Neural progenitor cell (in vitro differentiated cells): ENCODE results near the gene RAB39A. TPM values are rescaled to one million over a fixed set of nuclear protein-coding genes. Genes with fewer than 3 reads are reported as not detected.

Source experiments
- DNase-seq: peaks from one replicate; pipeline ENCODE4 v3.0.0-alpha.2; 2016; ENCODE audit warnings: low spot score
- H2AFZ ChIP-seq: fragments of 200-600 bp; sonication (generic); replicated peaks from 2 replicates; pipeline ENCODE4 v1.6.1; 2016; ENCODE audit warnings: antibody characterized with exemption
- H3F3A ChIP-seq: fragments of 200-600 bp; sonication (generic); 2 replicates; pipeline ENCODE4 v1.6.1; 2016; ENCODE audit warnings: antibody characterized with exemption, low read depth
- H3K27ac ChIP-seq: fragments of 200-600 bp; sonication (generic); 2 replicates; pipeline ENCODE4 v1.5.1; 2016; ENCODE audit warnings: mild to moderate bottlenecking
- H3K27me3 ChIP-seq: fragments of 200-600 bp; sonication (generic); 2 replicates; pipeline ENCODE4 v1.6.1; 2016; ENCODE audit warnings: mild to moderate bottlenecking, moderate library complexity
- H3K36me3 ChIP-seq: fragments of 200-600 bp; sonication (generic); 2 replicates; pipeline ENCODE4 v1.5.1; 2016
- H3K4me1 ChIP-seq: fragments of 200-600 bp; sonication (generic); 2 replicates; pipeline ENCODE4 v1.6.1; 2016; ENCODE audit warnings: mixed run types
- H3K4me2 ChIP-seq: fragments of 200-600 bp; sonication (generic); 2 replicates; pipeline ENCODE4 v1.6.1; 2016
- H3K4me3 ChIP-seq: fragments of 200-600 bp; sonication (generic); 2 replicates; pipeline ENCODE4 v1.5.1; 2016
- H3K79me2 ChIP-seq: fragments of 200-600 bp; sonication (generic); 2 replicates; pipeline ENCODE4 v1.6.1; 2016; ENCODE audit warnings: low read depth
- H3K9ac ChIP-seq: fragments of 200-600 bp; sonication (generic); 2 replicates; pipeline ENCODE4 v1.6.1; 2016
- H3K9me3 ChIP-seq: fragments of 200-600 bp; sonication (generic); 2 replicates; pipeline ENCODE4 v1.5.1; 2016; ENCODE audit warnings: low read depth
- H4K20me1 ChIP-seq: fragments of 200-600 bp; sonication (generic); 2 replicates; pipeline ENCODE4 v1.6.1; 2016; ENCODE audit warnings: low read depth
- H3K27ac Mint-ChIP-seq: 3 replicates; pipeline ENCODE4 v1.8.0; 2021; ENCODE audit warnings: mixed read lengths
- H3K27me3 Mint-ChIP-seq: 2 replicates; pipeline ENCODE4 v1.8.0; 2022; ENCODE audit warnings: low read depth, mild to moderate bottlenecking, inconsistent platforms, moderate library complexity, mixed read lengths; ENCODE audit not compliant: insufficient read depth
- H3K36me3 Mint-ChIP-seq: 3 replicates; pipeline ENCODE4 v1.8.0; 2021; ENCODE audit warnings: mixed read lengths
- H3K4me1 Mint-ChIP-seq: 3 replicates; pipeline ENCODE4 v1.8.0; 2021; ENCODE audit warnings: mixed read lengths
- H3K4me3 Mint-ChIP-seq: 3 replicates; pipeline ENCODE4 v1.8.0; 2021; ENCODE audit warnings: mild to moderate bottlenecking, moderate library complexity, mixed read lengths
- H3K9me3 Mint-ChIP-seq: 3 replicates; pipeline ENCODE4 v1.8.0; 2020; ENCODE audit warnings: mixed read lengths
- CTCF ChIP-seq: fragments of 200-600 bp; sonication (generic); IDR thresholded peaks from 2 replicates; pipeline ENCODE4 v1.5.1; 2017; ENCODE audit warnings: antibody characterized with exemption, mild to moderate bottlenecking
- EZH2 ChIP-seq: fragments of 200-600 bp; sonication (generic); IDR thresholded peaks from 2 replicates; pipeline ENCODE4 v1.6.1; 2017; ENCODE audit warnings: antibody characterized with exemption, mild to moderate bottlenecking, moderate library complexity
- EZH2phosphoT487 ChIP-seq: fragments of 200-600 bp; sonication (generic); IDR thresholded peaks from 2 replicates; pipeline ENCODE4 v1.6.1; 2017; ENCODE audit warnings: antibody characterized with exemption
- total RNA-seq: library from RNA; depleted of rRNA; stranded (reverse); fragments of >200 nt; gene quantifications from 2 replicates; pipeline ENCODE4 v1.2.3, GENCODE V29; 2015; ENCODE audit warnings: low replicate concordance

RAB39A gene
- total RNA-seq, 1 donor from 2014 or later: 13.2 TPM

GRCh38 chr11:107928767-107929507 lies 689 bp downstream of the RAB39A start:
- Histone ChIP-seq H3K4me3 (peak overlapping the region; percentile 92), H3K9me3 (no peaks in the 10 kb centered on the region), H3K27me3 (no peaks in the 10 kb centered on the region), H3K27ac (no peak overlapping the region), H3K9ac (peak overlapping the region; percentile 59), H3K4me1 (peaks cover 10% of the 10 kb centered on the region), H3K79me2 (peaks cover 42% of the 10 kb centered on the region), H3F3A (peaks cover 9% of the 10 kb centered on the region), H3K4me2 (peak overlapping the region; percentile 97), H3K36me3 (no peaks in the 10 kb centered on the region), H4K20me1 (no peaks in the 10 kb centered on the region), H2AFZ (peak overlapping the region; percentile 100)
- H3K9me3 Mint-ChIP-seq: no peaks in the 10 kb centered on the region
- TF ChIP-seq EZH2phosphoT487: no peak
- TF ChIP-seq EZH2: peak; percentile 42
- no peak for TF ChIP-seq CTCF
- DNase-seq: peak; percentile 71
- H3K4me1 Mint-ChIP-seq: peaks cover 12% of the 10 kb centered on the region
- H3K27me3 Mint-ChIP-seq: peaks cover 15% of the 10 kb centered on the region
- no peaks in the 10 kb centered on the region for H3K36me3 Mint-ChIP-seq
- peak overlapping the region; percentile 93 for H3K4me3 Mint-ChIP-seq
- peak overlapping the region; percentile 47 for H3K27ac Mint-ChIP-seq

- peaks cover 9% of the 10 kb centered on the region for H3F3A ChIP-seq
- peak; percentile 19 for DNase-seq
- H3K4me3 ChIP-seq: peak overlapping the region; percentile 92
- Mint-ChIP-seq H3K27me3 (peaks cover 15% of the 10 kb centered on the region), H3K27ac (no peak overlapping the region), H3K36me3 (no peaks in the 10 kb centered on the region), H3K4me1 (peaks cover 12% of the 10 kb centered on the region), H3K9me3 (no peaks in the 10 kb centered on the region), H3K4me3 (peak overlapping the region; percentile 93)
- TF ChIP-seq EZH2 (no peak), EZH2phosphoT487 (no peak), CTCF (no peak)
- peak overlapping the region; percentile 97 for H3K4me2 ChIP-seq
- H3K27me3 ChIP-seq: no peaks in the 10 kb centered on the region
- peak overlapping the region; percentile 100 for H2AFZ ChIP-seq
- H3K9me3 ChIP-seq: no peaks in the 10 kb centered on the region
- peaks cover 10% of the 10 kb centered on the region for H3K4me1 ChIP-seq
- peaks cover 49% of the 10 kb centered on the region for H3K79me2 ChIP-seq
- no peaks in the 10 kb centered on the region for H4K20me1 ChIP-seq
- no peak overlapping the region for H3K27ac ChIP-seq
- peak overlapping the region; percentile 59 for H3K9ac ChIP-seq
- no peaks in the 10 kb centered on the region for H3K36me3 ChIP-seq
These were observed 1.5 kb downstream of the RAB39A start for GRCh38 chr11:107929611-107930200.

DNA sequence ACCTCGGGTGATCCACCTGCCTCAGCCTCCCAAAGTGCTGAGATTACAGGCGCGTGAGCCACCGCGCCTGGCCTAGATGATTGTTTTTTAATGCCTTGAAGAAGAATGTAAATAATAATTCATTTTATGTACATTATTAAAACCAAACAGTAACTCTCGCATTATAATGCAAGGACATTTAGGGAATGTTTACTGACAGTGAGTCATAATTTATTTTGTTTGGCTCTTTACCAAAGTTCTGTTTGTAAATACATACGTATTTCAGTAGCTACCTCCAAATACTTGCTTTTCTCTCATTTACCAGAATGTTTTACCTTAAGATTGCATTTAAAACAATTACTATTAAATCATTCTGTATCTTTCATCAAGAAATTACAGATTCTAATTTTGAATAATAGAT lies 3.0 kb downstream of the RAB39A start:
- Histone ChIP-seq H3K36me3 (no peaks in the 10 kb centered on the region), H3K9ac (no peak overlapping the region), H3K4me2 (no peak overlapping the region), H3K9me3 (no peaks in the 10 kb centered on the region), H3K79me2 (peaks cover 49% of the 10 kb centered on the region), H3K4me3 (no peak overlapping the region), H3K4me1 (peaks cover 10% of the 10 kb centered on the region), H3F3A (peaks cover 9% of the 10 kb centered on the region), H3K27ac (no peak overlapping the region), H4K20me1 (no peaks in the 10 kb centered on the region), H3K27me3 (no peaks in the 10 kb centered on the region), H2AFZ (no peak overlapping the region)
- Mint-ChIP-seq H3K4me1 (peaks cover 12% of the 10 kb centered on the region), H3K9me3 (no peaks in the 10 kb centered on the region), H3K4me3 (no peak overlapping the region), H3K27me3 (peaks cover 12% of the 10 kb centered on the region), H3K27ac (no peak overlapping the region), H3K36me3 (peaks cover 4% of the 10 kb centered on the region)
- DNase-seq: no peak
- TF ChIP-seq EZH2phosphoT487: no peak
- TF ChIP-seq EZH2: no peak
- no peak for TF ChIP-seq CTCF
